Muscle of leg (tissue), 16 donors: ENCODE data around the gene ATP6V0D1. TPM values are rescaled to one million over a fixed set of nuclear protein-coding genes. Genes with fewer than 3 reads are reported as not detected.

Experiments
- DNase-seq: peaks from one replicate; pipeline ENCODE4 v3.0.0; 2013
- H3K27ac ChIP-seq: one replicate; pipeline ENCODE4 v1.5.1; 2013; ENCODE audit warnings: mild to moderate bottlenecking, low read length, control low read depth
- H3K27me3 ChIP-seq: one replicate; pipeline ENCODE4 v1.6.1; 2013; ENCODE audit warnings: low read length; ENCODE audit not compliant: control insufficient read depth, insufficient read depth
- H3K36me3 ChIP-seq: one replicate; pipeline ENCODE4 v1.6.1; 2013; ENCODE audit warnings: low read length; ENCODE audit not compliant: control insufficient read depth, insufficient read depth
- H3K4me1 ChIP-seq: one replicate; pipeline ENCODE4 v1.6.1; 2013; ENCODE audit warnings: low read length; ENCODE audit not compliant: control insufficient read depth, insufficient read depth
- H3K4me3 ChIP-seq: one replicate; pipeline ENCODE4 v1.5.1; 2013; ENCODE audit warnings: low read length, control low read depth
- H3K9me3 ChIP-seq: replicated peaks from 2 replicates; pipeline ENCODE4 v1.6.1; 2013; ENCODE audit warnings: low read depth, low read length; ENCODE audit not compliant: control insufficient read depth
- WGBS: methylation state at CpG from one replicate; pipeline ENCODE4 v1.1.5; 2013; ENCODE audit warnings: missing lambda C conversion rate; ENCODE audit not compliant: insufficient coverage; 5-methylcytosine and 5-hydroxymethylcytosine counted together
- long read RNA-seq, 11 donors: transcript quantifications; one replicate each; lab custom pipeline, GENCODE V29; 2026
- polyA plus RNA-seq, 8 donors: library from polyadenylated mRNA; unstranded; fragments of 120-200 nt; gene quantifications; one replicate each; pipeline versions ENCODE4 v1.2.1 to v1.2.3, GENCODE V29; 2013; ENCODE audit warnings: inconsistent platforms in 1 of 8, low replicate concordance in 1 of 8; ENCODE audit not compliant: insufficient read length in 8 of 8, insufficient read depth in 1 of 8
- total RNA-seq: library from RNA; stranded (reverse); fragments of 120-200 nt; gene quantifications from one replicate; pipeline ENCODE4 v1.2.4, GENCODE V29; 2013

Gene ATP6V0D1
- total RNA-seq (43.5 TPM), polyA plus RNA-seq (10 to 100 TPM; 58.0 to 69.0 (median 67.0) TPM)
- long read RNA-seq, donor 1, transcript ATP6V0D1-201 (8 exons, 1,716 nt) = major isoform, 9 of 9 reads
- long read RNA-seq, donor 1, partial matches to known transcripts = 0 of 9 reads
- long read RNA-seq, donor 1, other reads (novel, unspliced or antisense) = 0 of 9 reads
- long read RNA-seq, donor 2, partial matches to known transcripts = 0 of 1 reads
- long read RNA-seq, donor 2, other reads (novel, unspliced or antisense) = 0 of 1 reads
- long read RNA-seq, donor 3, transcript ATP6V0D1-201 (8 exons, 1,716 nt) = major isoform, 26 of 85 reads
- long read RNA-seq, donor 3, partial matches to known transcripts = 58 of 85 reads
- long read RNA-seq, donor 3, other reads (novel, unspliced or antisense) = 0 of 85 reads
- long read RNA-seq, donor 4, transcript ATP6V0D1-201 (8 exons, 1,716 nt) = major isoform, 10 of 12 reads
- long read RNA-seq, donor 4, partial matches to known transcripts = 0 of 12 reads
- long read RNA-seq, donor 4, other reads (novel, unspliced or antisense) = 0 of 12 reads
- long read RNA-seq, donor 5, transcript ATP6V0D1-201 (8 exons, 1,716 nt) = major isoform, 44 of 44 reads
- long read RNA-seq, donor 5, partial matches to known transcripts = 0 of 44 reads
- long read RNA-seq, donor 5, other reads (novel, unspliced or antisense) = 0 of 44 reads
- long read RNA-seq, donor 6, transcript ATP6V0D1-201 (8 exons, 1,716 nt) = major isoform, 42 of 42 reads
- long read RNA-seq, donor 6, partial matches to known transcripts = 0 of 42 reads
- long read RNA-seq, donor 6, other reads (novel, unspliced or antisense) = 0 of 42 reads
- long read RNA-seq, donor 7, transcript ATP6V0D1-201 (8 exons, 1,716 nt) = major isoform, 22 of 22 reads
- long read RNA-seq, donor 7, partial matches to known transcripts = 0 of 22 reads
- long read RNA-seq, donor 7, other reads (novel, unspliced or antisense) = 0 of 22 reads
- long read RNA-seq, donor 8, transcript ATP6V0D1-201 (8 exons, 1,716 nt) = major isoform, 17 of 17 reads
- long read RNA-seq, donor 8, partial matches to known transcripts = 0 of 17 reads
- long read RNA-seq, donor 8, other reads (novel, unspliced or antisense) = 0 of 17 reads
- long read RNA-seq, donor 9, transcript ATP6V0D1-201 (8 exons, 1,716 nt) = major isoform, 20 of 20 reads
- long read RNA-seq, donor 9, partial matches to known transcripts = 0 of 20 reads
- long read RNA-seq, donor 9, other reads (novel, unspliced or antisense) = 0 of 20 reads
- long read RNA-seq, donor 10, transcript ATP6V0D1-201 (8 exons, 1,716 nt) = major isoform, 41 of 48 reads
- long read RNA-seq, donor 10, partial matches to known transcripts = 6 of 48 reads
- long read RNA-seq, donor 10, other reads (novel, unspliced or antisense) = 0 of 48 reads
- long read RNA-seq, donor 11, transcript ATP6V0D1-201 (8 exons, 1,716 nt) = major isoform, 24 of 26 reads
- long read RNA-seq, donor 11, partial matches to known transcripts = 0 of 26 reads
- long read RNA-seq, donor 11, other reads (novel, unspliced or antisense) = 0 of 26 reads

GRCh38 chr16:67480833-67481560 lies at the start of gene ATP6V0D1:
Gene ATP6V0D1 (minus strand): TSS chr16:67481157. CDS start chr16:67481086, 71 bp downstream.
- no peaks in the 10 kb centered on the region for H3K9me3 ChIP-seq
- WGBS = under 1% methylated on average over 56 of the region's 57 CpGs
- peak within 1 kb of the TSS; percentile 92 for H3K27ac ChIP-seq
- no peaks in the 10 kb centered on the region for H3K27me3 ChIP-seq
- H3K4me3 ChIP-seq = peak within 1 kb of the TSS; percentile 94
- peak; percentile 99 for DNase-seq
- peaks cover 29% of the 10 kb centered on the region for H3K4me1 ChIP-seq
- H3K36me3 ChIP-seq = peaks cover 11% of the 10 kb centered on the region

GRCh38 chr16:67530013-67530939 lies 49.3 kb upstream of the ATP6V0D1 start:
- Histone ChIP-seq H3K4me3 (peak overlapping the region; percentile 84), H3K4me1 (peaks cover 28% of the 10 kb centered on the region), H3K27ac (peak overlapping the region; percentile 87), H3K27me3 (peaks cover 2% of the 10 kb centered on the region), H3K36me3 (peaks cover 3% of the 10 kb centered on the region), H3K9me3 (no peaks in the 10 kb centered on the region)
- DNase-seq = peak; percentile 84
- whole genome bisulfite sequencing = 5% methylated on average over 41 of the region's 48 CpGs

GRCh38 chr16:67529582-67530012 lies 48.6 kb upstream of the ATP6V0D1 start:
- Histone ChIP-seq H3K4me1 (peaks cover 28% of the 10 kb centered on the region), H3K9me3 (no peaks in the 10 kb centered on the region)
- WGBS = 4% methylated on average over 14 of the region's 16 CpGs

GRCh38 chr16:67528870-67529581 lies 48.1 kb upstream of the ATP6V0D1 start:
- H3K36me3 ChIP-seq = no peaks in the 10 kb centered on the region
- DNase-seq = peak; percentile 63
- H3K27ac ChIP-seq = peak overlapping the region; percentile 87
- no peaks in the 10 kb centered on the region for H3K9me3 ChIP-seq
- WGBS = under 1% methylated on average over 59 of the region's 65 CpGs
- H3K4me3 ChIP-seq = peak overlapping the region; percentile 84
- no peaks in the 10 kb centered on the region for H3K27me3 ChIP-seq
- peaks cover 28% of the 10 kb centered on the region for H3K4me1 ChIP-seq

More at GRCh38 chr16:67529582-67530012, 48.6 kb upstream of the ATP6V0D1 start:
- no peak for DNase-seq
- Histone ChIP-seq H3K27ac (peak overlapping the region; percentile 87), H3K36me3 (no peaks in the 10 kb centered on the region), H3K27me3 (no peaks in the 10 kb centered on the region), H3K4me3 (peak overlapping the region; percentile 84)

- 15% methylated on average over 36 of the region's 45 CpGs for WGBS
- Histone ChIP-seq H3K4me1 (peaks cover 28% of the 10 kb centered on the region), H3K27ac (peak within 1 kb of the TSS; percentile 87), H3K9me3 (no peaks in the 10 kb centered on the region), H3K36me3 (no peaks in the 10 kb centered on the region), H3K27me3 (no peaks in the 10 kb centered on the region), H3K4me3 (peak within 1 kb of the TSS; percentile 84)
- peak; percentile 57 for DNase-seq
Measured at GRCh38 chr16:67528222-67528869, 47.4 kb upstream of the ATP6V0D1 start, which contains the start of gene RIPOR1. Gene RIPOR1 (plus strand): TSS chr16:67528829. CDS start chr16:67538447, 9,618 bp downstream.

- Histone ChIP-seq H3K4me1 (peaks cover 29% of the 10 kb centered on the region), H3K27me3 (no peaks in the 10 kb centered on the region), H3K36me3 (no peaks in the 10 kb centered on the region), H3K4me3 (no peak overlapping the region), H3K9me3 (no peaks in the 10 kb centered on the region), H3K27ac (no peak overlapping the region)
- 80% methylated on average over 2 of the region's 3 CpGs for WGBS
- no peak for DNase-seq
Measured at GRCh38 chr16:67526149-67526791, 45.3 kb upstream of the ATP6V0D1 start.

- 49% methylated on average over 10 of the region's 11 CpGs for WGBS
- H3K27me3 ChIP-seq = no peaks in the 10 kb centered on the region
- H3K9me3 ChIP-seq = no peaks in the 10 kb centered on the region
- H3K4me1 ChIP-seq = peaks cover 24% of the 10 kb centered on the region
- no peak for DNase-seq
- no peak overlapping the region for H3K27ac ChIP-seq
- H3K4me3 ChIP-seq = no peak overlapping the region
- H3K36me3 ChIP-seq = no peaks in the 10 kb centered on the region
Measured at GRCh38 chr16:67525176-67525860, 44.4 kb upstream of the ATP6V0D1 start.
